Measurements from ENCODE around the gene TSC2. TPM values are rescaled to one million over a fixed set of nuclear protein-coding genes. Genes with fewer than 3 reads are reported as not detected.

TSC2 gene
- polyA plus RNA-seq (2013), result 50.8 TPM

DNA sequence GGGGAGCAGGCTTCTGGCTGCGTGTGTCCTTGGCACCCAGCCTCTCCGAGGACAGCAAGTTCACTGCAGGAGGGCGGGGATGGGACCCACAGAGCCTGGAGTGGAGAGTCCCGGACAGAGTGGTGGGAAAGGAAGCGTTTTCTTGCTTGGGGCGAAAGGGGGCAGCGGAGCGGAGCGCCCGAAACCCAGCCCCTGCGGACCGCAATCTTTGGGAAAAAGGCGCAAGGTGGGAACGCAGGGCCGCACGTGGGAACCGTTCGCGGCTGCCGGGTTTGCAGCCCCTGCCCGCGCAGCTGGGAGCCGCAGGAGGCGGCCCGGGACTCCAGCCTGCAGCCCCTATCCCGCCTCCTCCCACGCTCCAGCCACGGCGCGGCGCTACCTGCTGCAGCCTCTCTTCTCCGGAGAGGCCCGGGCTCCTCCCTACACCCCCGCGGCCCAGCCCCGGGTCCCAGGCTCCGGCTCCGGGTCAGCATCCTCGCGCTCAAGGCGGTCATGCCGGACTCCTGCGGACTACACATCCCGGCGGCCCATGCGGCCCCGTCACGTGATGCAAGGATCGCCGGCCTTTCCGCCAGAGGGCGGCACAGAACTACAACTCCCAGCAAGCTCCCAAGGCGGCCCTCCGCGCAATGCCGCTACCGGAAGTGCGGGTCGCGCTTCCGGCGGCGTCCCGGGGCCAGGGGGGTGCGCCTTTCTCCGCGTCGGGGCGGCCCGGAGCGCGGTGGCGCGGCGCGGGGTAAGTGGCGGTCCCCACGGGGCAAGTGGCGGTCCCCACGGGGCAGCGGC, at the start of gene TSC2, which contains the start of gene NTHL1:
TSC2 (plus strand) TSS at position 656 of the 786 bp plus-strand sequence. CDS start 631 bp downstream, outside the sequence.
NTHL1 (minus strand) TSS at position 505 of the 786 bp plus-strand sequence; CDS start at position 494, 11 bp downstream.
- CTCF ChIA-PET, result interaction anchor here (0.6 to 3.3 kb wide), 13 partner anchors 12 to 245 kb away, joined by 3 to 12 read pairs (median 3); partner anchors contain the start of gene NPW
- peak within 1 kb of the TSS; percentile 30 to 83 for H3K27ac ChIP-seq (ENCODE audit: insufficient read depth in 1 of 2, low read depth in 1 of 2, low read length in 2 of 2, poor library complexity in 1 of 2, severe bottlenecking in 2 of 2)

DNA sequence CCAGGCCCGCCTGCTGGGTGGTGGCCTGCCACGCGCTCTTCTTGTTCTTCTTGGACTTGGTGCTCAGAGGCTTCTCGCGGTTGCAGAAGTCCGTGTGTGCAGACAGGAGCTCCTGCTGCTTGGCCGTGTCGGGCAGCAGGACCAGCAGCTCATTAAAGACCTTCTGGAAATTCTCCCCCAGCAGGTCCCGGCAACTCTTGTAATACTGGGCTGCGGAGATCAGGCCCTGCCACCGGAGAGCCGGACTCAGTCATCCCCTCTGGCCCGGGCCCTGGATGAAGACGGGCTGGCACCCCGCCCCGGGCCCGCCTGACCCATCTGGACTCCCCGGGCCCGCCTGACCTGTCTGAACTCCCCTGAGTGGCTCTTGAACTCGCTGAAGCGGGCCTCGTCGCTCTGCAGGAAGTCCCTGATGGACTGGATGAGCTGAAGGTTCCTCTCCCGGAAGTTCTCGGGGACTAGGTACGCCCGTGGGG, 49.4 kb upstream of the TSC2 start:
- Histone ChIP-seq H3K4me1 (ENCODE audit: control extremely low read depth in 1 of 4, control insufficient read depth in 4 of 4, insufficient read depth in 4 of 4, low read length in 3 of 4) (peaks cover 0 to 2% (median under 1%) of the 10 kb centered on the region in 4 experiments), H3K4me3 (ENCODE audit: control insufficient read depth in 1 of 7, extremely low read depth in 1 of 7, insufficient read depth in 4 of 7, low read depth in 2 of 7, low read length in 6 of 7) (no peak overlapping the region), H3K9me3 (ENCODE audit: control extremely low read depth in 1 of 5, control insufficient read depth in 4 of 5, insufficient read depth in 2 of 5, low read depth in 1 of 5, low read length in 4 of 5) (no peaks in the 10 kb centered on the region), H3K27ac (ENCODE audit: insufficient read depth in 1 of 2, low read depth in 1 of 2, low read length in 2 of 2, poor library complexity in 1 of 2, severe bottlenecking in 2 of 2) (no peak overlapping the region), H3K36me3 (ENCODE audit: control insufficient read depth in 4 of 4, insufficient read depth in 4 of 4, low read length in 3 of 4) (peaks cover 0 to 68% (median 53%) of the 10 kb centered on the region in 4 experiments), H3K27me3 (replicated peaks in 2 of 5; ENCODE audit: control insufficient read depth in 4 of 5, insufficient read depth in 5 of 5, low read length in 4 of 5) (no peaks in the 10 kb centered on the region)
- DNase-seq, result no peak
- 98% methylated on average over 25 of the region's 27 CpGs for WGBS (ENCODE audit: insufficient coverage)
- POLR2A ChIA-PET, result interaction anchor here (1.0 kb wide), 1 partner anchor 157 kb away, joined by 3 read pairs; the partner anchor contains the start of gene TRAF7
- CTCF ChIA-PET, result interaction anchor here (1.5 kb wide), 1 partner anchor 14 kb away, joined by 4 read pairs; no protein-coding TSS in a partner anchor

More for the DNA sequence above, at the start of gene TSC2, which contains the start of gene NTHL1:
- Histone ChIP-seq H3K27me3 (replicated peaks in 2 of 5; ENCODE audit: control insufficient read depth in 4 of 5, insufficient read depth in 5 of 5, low read length in 4 of 5) (no peaks in the 10 kb centered on the region), H3K9me3 (ENCODE audit: control extremely low read depth in 1 of 5, control insufficient read depth in 4 of 5, insufficient read depth in 2 of 5, low read depth in 1 of 5, low read length in 4 of 5) (no peaks in the 10 kb centered on the region), H3K36me3 (ENCODE audit: control insufficient read depth in 4 of 4, insufficient read depth in 4 of 4, low read length in 3 of 4) (peaks cover 2 to 22% (median 15%) of the 10 kb centered on the region in 4 experiments), H3K4me1 (ENCODE audit: control extremely low read depth in 1 of 4, control insufficient read depth in 4 of 4, insufficient read depth in 4 of 4, low read length in 3 of 4) (peaks cover 2 to 45% (median 34%) of the 10 kb centered on the region in 4 experiments), H3K4me3 (ENCODE audit: control insufficient read depth in 1 of 7, extremely low read depth in 1 of 7, insufficient read depth in 4 of 7, low read depth in 2 of 7, low read length in 6 of 7) (peak within 1 kb of the TSS; percentile 75 to 93 (median 88))
- POLR2A ChIA-PET, result interaction anchor here (0.7 to 1.6 kb wide), 3 partner anchors 9 to 108 kb away, joined by 4 to 6 read pairs (median 4); partner anchors contain the start of gene TRAF7
- DNase-seq, result peak; percentile 92 to 95 (median 94)
- 0% methylated on average over 78 of the region's 81 CpGs for WGBS (ENCODE audit: insufficient coverage)

DNA sequence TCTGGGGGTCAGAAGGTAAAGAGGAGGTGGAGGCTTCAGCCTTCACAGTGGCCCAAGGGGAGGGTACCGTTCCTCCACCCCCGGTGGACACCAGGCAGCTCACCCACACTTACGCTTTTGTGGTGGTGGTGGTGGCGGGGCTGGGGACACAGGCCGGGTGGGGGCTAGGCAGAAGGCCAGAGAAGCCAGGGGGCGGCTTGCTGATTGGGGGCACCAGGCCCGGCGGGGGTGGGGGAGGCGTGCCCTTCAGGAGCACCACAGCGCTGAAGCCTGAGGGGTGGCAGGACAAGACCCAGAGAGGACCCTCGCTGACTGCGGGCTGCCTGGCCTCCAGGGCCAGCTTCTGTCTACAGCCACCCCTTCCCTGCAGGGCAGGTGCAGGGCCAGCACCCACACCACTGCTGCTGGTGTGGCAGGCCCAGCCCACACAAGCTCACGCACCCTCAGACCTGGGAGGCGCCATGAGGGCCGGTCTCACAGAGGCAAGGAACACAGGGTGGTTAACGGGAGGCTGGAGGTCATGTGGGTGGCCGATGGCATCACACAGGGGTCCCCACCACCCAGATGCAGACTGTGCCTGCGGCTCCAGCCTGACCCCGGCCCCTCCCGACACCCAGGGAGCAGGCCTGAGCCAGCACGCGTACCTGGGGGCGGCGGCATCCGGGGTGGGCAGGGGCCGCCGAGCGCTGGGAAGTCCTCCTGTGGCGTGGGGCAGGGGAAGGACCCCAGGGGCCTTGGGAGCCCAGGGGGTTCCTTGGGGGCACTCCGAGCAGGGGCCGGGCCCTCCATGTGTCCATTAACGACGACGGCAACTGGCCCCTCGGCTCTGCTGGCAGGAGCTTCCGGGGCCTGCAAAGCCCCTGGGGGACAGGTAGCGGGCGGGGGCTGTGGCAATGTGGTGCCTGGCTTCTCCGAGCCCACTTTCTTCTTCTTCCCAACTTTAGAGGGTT, 48.7 kb upstream of the TSC2 start:
- H3K27me3 ChIP-seq (replicated peaks in 2 of 5; ENCODE audit: control insufficient read depth in 4 of 5, insufficient read depth in 5 of 5, low read length in 4 of 5), result no peaks in the 10 kb centered on the region
- no peak overlapping the region for H3K27ac ChIP-seq (ENCODE audit: insufficient read depth in 1 of 2, low read depth in 1 of 2, low read length in 2 of 2, poor library complexity in 1 of 2, severe bottlenecking in 2 of 2)
- H3K4me1 ChIP-seq (ENCODE audit: control extremely low read depth in 1 of 4, control insufficient read depth in 4 of 4, insufficient read depth in 4 of 4, low read length in 3 of 4), result peaks cover 0 to 9% (median 6%) of the 10 kb centered on the region in 4 experiments
- no peaks in the 10 kb centered on the region for H3K9me3 ChIP-seq (ENCODE audit: control extremely low read depth in 1 of 5, control insufficient read depth in 4 of 5, insufficient read depth in 2 of 5, low read depth in 1 of 5, low read length in 4 of 5)
- ChIA-PET CTCF (interaction anchor here (1.4 to 1.5 kb wide), 2 partner anchors 14 to 156 kb away, joined by 3 to 4 read pairs; partner anchors contain the start of gene TRAF7), POLR2A (interaction anchor here (1.0 kb wide), 1 partner anchor 156 kb away, joined by 3 read pairs; the partner anchor contains the start of gene TRAF7)
- no peak for DNase-seq
- H3K4me3 ChIP-seq (ENCODE audit: control insufficient read depth in 1 of 7, extremely low read depth in 1 of 7, insufficient read depth in 4 of 7, low read depth in 2 of 7, low read length in 6 of 7), result no peak overlapping the region
- H3K36me3 ChIP-seq (ENCODE audit: control insufficient read depth in 4 of 4, insufficient read depth in 4 of 4, low read length in 3 of 4), result peaks cover 0 to 69% (median 54%) of the 10 kb centered on the region in 4 experiments
- 97% methylated on average over 26 of the region's 39 CpGs for WGBS (ENCODE audit: insufficient coverage)

DNA sequence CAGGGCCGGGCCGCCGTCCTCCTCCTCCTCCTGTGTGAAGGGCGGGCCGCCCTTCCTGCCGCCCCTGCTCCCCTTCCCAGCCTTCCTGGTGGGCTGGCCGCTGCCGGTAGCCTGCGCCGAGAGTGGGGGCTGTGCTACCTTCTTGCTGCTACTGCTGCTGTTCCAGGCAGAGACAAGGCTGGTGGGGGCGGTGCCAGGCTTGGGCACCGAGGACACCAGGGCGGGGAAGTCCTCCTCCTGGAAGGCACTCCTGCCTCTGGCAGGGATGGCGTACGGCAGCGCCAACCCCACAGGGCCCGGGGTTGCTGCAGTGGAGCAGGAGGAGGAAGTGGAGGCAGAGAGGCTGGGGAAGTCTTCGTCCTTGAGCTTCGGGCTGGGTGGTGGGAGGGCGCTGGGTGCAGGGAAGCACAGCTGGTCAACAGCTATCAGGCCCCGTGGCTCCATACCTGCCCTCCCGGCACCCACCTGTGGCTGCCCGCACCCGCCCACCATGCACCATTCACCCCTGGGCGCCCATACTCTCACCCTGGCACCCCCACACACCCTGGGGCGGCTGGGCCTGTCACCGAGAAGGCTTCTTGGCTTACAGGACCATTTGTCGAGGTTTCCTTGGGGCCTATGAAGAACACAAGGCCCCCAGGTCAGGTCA, 47.8 kb upstream of the TSC2 start:
- Histone ChIP-seq H3K36me3 (ENCODE audit: control insufficient read depth in 4 of 4, insufficient read depth in 4 of 4, low read length in 3 of 4) (peaks cover 0 to 69% (median 54%) of the 10 kb centered on the region in 4 experiments), H3K9me3 (ENCODE audit: control extremely low read depth in 1 of 5, control insufficient read depth in 4 of 5, insufficient read depth in 2 of 5, low read depth in 1 of 5, low read length in 4 of 5) (no peaks in the 10 kb centered on the region), H3K27me3 (replicated peaks in 2 of 5; ENCODE audit: control insufficient read depth in 4 of 5, insufficient read depth in 5 of 5, low read length in 4 of 5) (no peaks in the 10 kb centered on the region), H3K4me3 (ENCODE audit: control insufficient read depth in 1 of 7, extremely low read depth in 1 of 7, insufficient read depth in 4 of 7, low read depth in 2 of 7, low read length in 6 of 7) (no peak overlapping the region), H3K4me1 (ENCODE audit: control extremely low read depth in 1 of 4, control insufficient read depth in 4 of 4, insufficient read depth in 4 of 4, low read length in 3 of 4) (peaks cover 0 to 17% (median 14%) of the 10 kb centered on the region in 4 experiments), H3K27ac (ENCODE audit: insufficient read depth in 1 of 2, low read depth in 1 of 2, low read length in 2 of 2, poor library complexity in 1 of 2, severe bottlenecking in 2 of 2) (no peak overlapping the region)
- CTCF ChIA-PET, result interaction anchor here (1.4 kb wide), 1 partner anchor 155 kb away, joined by 3 read pairs; the partner anchor contains the start of gene TRAF7
- DNase-seq, result no peak
- POLR2A ChIA-PET, result no interaction called here
- WGBS (ENCODE audit: insufficient coverage), result 97% methylated on average over 20 of the region's 28 CpGs

DNA sequence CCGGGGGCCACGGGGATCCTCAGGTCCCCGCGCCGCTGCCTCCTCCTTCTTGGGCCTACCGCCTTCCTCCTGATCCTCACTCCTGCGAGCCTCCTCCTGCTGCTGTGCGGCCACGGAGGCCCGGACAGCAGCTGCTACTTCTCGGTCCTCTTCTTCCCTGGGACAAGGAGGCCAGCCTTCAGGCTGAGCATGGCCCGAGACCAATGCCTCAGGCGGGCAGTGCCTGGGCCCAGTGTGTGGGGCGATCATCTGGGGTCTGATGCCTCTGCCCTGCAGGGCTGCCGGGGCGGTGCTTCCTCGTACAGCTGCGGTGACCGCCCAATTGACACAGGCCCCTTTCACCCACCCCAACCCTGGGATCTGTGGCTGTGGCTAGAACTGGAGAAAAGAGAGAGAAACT, 46.8 kb upstream of the TSC2 start:
- H3K4me3 ChIP-seq (ENCODE audit: control insufficient read depth in 1 of 7, extremely low read depth in 1 of 7, insufficient read depth in 4 of 7, low read depth in 2 of 7, low read length in 6 of 7), result no peak overlapping the region
- peaks cover 0 to 69% (median 56%) of the 10 kb centered on the region in 4 experiments for H3K36me3 ChIP-seq (ENCODE audit: control insufficient read depth in 4 of 4, insufficient read depth in 4 of 4, low read length in 3 of 4)
- H3K9me3 ChIP-seq (ENCODE audit: control extremely low read depth in 1 of 5, control insufficient read depth in 4 of 5, insufficient read depth in 2 of 5, low read depth in 1 of 5, low read length in 4 of 5), result no peaks in the 10 kb centered on the region
- POLR2A ChIA-PET, result no interaction called here
- 96% methylated on average over 11 of the region's 19 CpGs for WGBS (ENCODE audit: insufficient coverage)
- no peak overlapping the region for H3K27ac ChIP-seq (ENCODE audit: insufficient read depth in 1 of 2, low read depth in 1 of 2, low read length in 2 of 2, poor library complexity in 1 of 2, severe bottlenecking in 2 of 2)
- DNase-seq, result no peak
- no peaks in the 10 kb centered on the region for H3K27me3 ChIP-seq (replicated peaks in 2 of 5; ENCODE audit: control insufficient read depth in 4 of 5, insufficient read depth in 5 of 5, low read length in 4 of 5)
- CTCF ChIA-PET, result interaction anchor here (0.6 to 1.6 kb wide), 4 partner anchors 15 to 154 kb away, joined by 3 to 4 read pairs (median 4); partner anchors contain the start of genes NTHL1, TRAF7 and TSC2
- peaks cover 0 to 28% (median 25%) of the 10 kb centered on the region in 4 experiments for H3K4me1 ChIP-seq (ENCODE audit: control extremely low read depth in 1 of 4, control insufficient read depth in 4 of 4, insufficient read depth in 4 of 4, low read length in 3 of 4)
